Retina (tissue), 1 donor: ENCODE results near the gene NRF1.
A peak's percentile ranks its signal among the peaks of the same experiment; 100 is the strongest.
"Not testable (repeated sequence)": the region's sequence is repeated elsewhere in the genome, so short reads cannot be mapped to it uniquely, and the experiment has no call there.

Source experiments
- DNase-seq: peaks from one replicate; pipeline ENCODE4 v3.0.0-alpha.2; 2016

The NRF1 gene

DNA sequence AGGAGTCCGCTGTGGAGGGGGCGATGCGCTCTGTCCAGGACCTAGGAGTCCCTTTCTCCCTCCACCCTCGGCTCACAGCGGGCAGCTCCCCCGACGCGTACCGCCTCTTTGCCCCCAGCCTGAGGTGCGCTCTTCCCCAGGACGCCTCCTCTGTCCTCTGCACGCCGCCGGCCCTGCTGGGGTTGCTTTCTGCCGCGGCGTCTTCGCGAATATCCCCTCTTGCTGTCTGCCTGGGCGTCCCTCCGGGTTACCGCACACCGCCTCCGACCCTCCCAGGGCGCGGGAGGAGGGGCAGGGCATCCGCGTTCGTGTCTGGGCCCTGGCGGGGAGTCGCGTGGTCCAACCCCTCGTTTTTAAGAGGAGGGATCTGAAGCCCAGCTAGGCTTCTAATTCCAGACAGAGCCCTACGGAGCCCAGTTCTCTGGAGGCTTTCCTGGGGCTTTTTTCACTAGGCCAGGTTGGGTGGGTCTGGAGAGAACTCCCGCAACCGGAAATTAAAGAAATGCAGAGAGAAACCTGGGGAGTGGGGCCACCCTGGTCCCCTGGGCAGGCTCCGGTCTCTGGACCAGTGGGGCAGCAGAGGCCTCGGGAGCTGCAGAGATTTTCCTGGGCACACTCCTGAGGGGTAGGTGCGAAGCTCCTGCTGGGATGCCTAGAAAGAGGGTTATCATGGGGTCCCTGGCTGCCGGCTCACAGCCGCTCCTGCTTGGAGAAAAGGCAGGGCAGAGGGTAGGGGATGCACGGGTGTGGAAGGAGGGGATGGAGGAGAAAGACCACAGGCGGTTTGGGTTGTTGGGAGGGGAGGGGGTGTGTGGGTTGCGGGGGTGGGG is 174.4 kb downstream of the NRF1 start:
- DNase-seq = peak; percentile 74

DNA sequence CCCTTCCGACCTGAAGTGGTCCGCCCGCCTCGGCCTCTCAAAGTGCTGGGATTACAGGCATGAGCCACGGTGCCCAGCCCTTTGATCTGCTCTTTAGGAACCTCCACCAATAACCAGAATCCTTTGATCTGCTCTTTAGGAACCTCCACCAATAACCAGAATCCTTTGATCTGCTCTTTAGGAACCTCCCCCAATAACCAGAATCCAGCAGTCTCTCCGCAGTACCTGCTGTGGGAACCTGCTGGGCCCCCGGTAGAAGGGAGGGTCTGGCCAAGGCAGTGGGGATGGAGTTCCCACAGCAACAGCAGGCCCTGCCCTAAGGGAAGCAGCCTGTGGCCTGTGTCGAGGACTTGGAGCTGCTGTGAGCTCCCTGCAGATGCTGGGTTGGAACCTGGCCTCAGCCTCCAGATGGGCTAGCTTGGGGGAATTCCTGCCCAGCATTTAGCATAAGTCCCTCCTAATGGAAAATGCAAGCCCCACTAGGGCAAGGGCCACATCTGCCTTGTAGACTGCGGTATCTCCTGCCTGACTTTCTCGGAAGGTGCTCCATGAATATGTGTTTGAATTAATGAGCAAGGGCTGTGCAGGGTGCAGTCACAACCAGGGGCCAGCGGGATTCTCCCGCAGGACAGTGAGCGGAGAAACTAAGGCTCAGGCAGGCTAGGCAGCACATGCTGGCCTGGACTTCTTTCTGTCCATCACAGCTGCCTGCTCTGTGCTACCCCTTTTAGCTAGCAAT is 175.5 kb downstream of the NRF1 start:
- peak; percentile 32 for DNase-seq

DNA sequence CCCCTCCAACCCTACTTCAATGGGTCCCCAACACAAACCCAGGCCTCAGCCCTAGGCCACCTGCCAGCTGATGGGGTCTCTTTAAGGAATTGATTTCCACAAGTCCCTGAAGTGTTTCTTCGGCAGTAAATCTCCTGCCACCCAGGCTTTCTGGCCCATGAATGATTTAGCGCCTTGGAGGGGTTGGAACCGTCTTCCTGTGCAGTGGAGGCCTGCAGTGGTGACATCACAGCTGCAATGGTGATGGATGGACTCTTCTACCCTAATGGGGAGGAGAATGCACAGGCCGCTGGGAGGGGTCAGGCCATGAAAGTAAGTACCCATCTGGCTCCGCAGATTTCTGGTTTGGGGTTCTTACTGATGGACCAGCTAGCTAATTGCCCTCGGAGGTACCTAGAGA is 177.5 kb downstream of the NRF1 start:
- no peak for DNase-seq

DNA sequence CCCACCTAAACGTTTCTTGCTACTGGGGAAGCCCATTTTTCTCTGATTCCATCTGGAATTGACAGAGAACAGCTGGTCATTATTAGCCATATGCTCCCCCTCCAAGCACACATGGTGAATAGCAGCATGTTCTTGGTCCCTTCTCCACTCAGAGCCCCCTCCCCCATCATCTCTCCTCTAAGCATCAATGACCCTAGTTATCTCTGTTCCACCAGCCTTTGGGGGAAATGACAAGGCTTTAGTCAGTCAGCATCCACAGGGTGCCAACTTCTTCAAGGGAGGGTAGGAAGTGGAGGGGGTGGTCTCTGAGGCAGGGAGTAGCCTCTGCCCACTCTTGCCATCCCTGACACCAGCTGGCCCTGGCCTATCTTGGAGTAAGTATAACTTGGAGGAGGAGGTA is 178.1 kb downstream of the NRF1 start:
- no peak for DNase-seq

DNA sequence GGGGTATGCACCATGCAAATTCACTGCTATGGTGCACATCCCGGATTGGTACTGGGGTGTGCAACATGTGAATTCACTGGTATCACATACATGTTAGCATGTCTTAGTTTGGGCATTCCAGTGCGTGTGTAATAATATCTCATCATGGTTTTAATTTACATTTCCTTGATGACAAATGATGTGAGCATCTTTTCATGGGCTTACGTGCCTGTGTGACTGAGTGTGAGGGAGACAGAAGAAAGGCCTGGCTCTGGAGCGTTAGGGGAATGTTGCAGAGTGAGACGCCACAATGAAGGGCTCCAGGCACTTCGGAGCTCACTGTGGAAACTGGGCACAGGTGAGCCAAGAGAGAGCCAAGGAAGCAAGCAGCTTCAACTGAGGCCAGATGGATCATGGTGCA is 178.6 kb downstream of the NRF1 start:
- DNase-seq = no peak

DNA sequence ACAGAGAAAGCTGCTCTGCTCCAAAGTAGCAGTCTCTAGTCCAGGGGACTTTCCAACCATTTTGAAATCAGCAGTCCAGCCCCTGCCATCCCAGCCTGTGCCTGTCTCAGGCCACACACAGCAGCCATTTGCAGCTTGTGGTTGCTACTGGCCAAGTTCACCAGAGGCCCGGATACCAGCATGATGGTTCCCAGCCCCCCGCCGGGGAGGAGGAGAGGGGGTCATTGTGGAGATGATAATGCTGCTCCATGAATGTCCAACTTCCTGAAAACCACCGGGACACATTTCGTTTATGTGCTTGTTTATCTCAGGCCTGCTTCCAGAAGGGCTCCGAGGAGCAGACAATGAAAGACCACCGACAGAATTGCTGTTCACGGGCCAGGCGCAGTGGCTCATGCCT is 181.2 kb downstream of the NRF1 start:
- DNase-seq = no peak

DNA sequence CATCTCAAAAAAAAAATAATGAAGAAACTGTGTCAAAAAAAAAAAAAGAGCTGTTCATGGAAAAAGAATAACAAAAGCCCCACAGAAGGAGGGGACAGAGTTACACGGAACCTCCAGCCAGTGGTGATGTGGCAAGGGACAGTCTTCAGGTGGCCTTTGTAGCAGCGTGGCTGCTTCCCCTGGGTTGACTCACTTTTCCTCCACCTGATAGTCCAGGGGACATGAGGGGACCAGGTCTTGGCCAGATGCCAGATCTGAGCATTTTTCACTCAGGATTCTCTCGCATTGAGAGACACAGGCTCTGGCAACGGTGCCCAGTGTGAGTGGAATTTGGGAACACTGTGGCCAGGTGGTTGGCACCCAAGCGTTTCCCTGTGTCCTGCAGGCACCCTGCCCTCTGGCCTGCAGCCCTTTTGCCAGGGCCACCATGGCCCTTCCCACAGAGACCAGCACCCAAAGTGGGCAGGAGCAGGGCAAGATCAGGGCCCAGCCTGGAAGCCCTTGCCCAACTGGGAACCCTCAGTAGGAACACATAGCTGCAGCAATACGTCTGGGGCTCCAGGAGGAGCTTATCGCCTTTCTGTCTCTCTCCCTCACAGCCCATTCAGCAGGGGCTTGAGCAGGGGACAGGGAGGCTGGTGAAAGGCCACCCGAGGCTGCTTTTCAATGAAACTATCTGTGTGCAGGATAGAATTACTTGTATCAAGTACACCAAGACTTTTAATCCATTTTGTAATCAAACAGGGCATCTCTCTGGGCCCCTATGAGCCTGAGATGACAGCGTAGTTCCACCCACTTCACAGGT is 182.2 kb downstream of the NRF1 start:
- DNase-seq = no peak

DNA sequence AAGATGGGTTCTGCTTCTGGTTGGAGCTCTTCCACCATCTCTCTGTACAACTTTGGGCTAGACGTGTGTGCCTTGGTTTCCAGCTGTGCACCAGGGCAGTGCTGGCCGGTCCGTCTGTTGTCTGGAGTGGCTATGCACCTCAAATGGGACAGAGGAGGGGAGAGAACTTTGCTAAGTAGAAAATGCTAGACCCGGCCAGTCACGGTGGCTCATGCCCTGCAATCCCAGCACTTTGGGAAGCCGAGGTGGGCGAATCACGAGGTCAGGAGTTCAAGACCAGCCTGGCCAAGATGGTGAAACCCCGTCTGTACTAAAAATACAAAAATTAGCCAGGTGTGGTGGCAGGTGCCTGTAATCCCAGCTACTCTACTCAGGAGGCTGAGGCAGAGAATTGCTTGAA is 182.9 kb downstream of the NRF1 start:
- DNase-seq = not testable (repeated sequence)

DNA sequence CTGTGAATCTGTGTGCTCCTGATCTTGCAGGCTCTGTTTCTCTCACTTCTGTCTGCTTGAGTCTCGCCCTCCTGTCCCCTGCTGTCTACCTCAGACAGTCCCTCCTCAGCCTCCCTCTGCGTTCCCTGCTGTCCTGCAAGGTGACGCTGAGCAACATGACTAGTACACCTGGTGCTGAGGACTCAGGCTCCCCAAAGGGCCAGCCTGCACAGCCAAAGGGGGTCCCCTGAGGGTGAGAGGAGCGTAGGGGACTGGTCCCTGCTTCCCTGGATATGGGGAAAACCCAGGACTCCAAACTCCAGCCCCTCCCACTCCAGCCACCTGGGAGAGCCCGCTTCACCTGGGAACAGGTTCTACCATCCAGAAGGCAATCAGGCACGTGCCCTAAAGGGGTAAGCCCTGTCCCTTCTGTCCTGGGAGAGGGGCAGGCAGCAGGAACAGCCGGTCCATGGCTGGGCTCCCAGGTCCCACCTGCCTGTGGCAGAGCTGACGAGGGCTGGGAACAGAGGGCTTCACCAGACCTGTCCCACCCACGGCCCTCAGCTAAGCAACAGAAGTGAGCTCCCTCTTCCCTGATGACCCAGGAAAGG is 184.8 kb downstream of the NRF1 start:
- no peak for DNase-seq

DNA sequence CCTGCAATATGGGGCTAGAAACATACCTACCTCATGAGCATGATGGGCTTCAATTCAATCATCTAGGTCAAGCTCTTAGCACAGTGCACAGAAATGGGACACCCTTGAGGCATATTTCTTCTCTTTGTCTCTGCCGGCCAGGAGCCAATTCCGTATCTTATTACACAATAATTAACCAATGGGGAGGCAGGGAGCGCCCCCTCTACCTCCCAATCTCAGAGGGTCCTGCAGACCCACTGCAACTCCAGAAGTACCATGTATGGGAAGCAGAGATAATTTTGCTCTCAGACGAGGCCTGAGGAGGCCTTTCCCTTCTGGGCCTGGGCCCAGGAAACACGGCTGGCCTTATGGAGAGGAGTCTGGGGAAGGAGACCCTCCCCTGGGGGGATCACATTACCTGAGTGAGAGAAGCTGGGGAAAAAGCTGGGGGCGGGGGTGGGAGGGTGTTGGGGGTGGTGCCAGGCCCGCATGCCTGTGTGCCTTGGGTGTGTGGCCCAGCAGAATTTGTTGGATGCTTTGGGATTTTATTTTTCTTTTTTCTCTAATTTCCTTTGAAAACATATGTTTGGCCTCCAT is 185.8 kb downstream of the NRF1 start:
- no peak for DNase-seq

DNA sequence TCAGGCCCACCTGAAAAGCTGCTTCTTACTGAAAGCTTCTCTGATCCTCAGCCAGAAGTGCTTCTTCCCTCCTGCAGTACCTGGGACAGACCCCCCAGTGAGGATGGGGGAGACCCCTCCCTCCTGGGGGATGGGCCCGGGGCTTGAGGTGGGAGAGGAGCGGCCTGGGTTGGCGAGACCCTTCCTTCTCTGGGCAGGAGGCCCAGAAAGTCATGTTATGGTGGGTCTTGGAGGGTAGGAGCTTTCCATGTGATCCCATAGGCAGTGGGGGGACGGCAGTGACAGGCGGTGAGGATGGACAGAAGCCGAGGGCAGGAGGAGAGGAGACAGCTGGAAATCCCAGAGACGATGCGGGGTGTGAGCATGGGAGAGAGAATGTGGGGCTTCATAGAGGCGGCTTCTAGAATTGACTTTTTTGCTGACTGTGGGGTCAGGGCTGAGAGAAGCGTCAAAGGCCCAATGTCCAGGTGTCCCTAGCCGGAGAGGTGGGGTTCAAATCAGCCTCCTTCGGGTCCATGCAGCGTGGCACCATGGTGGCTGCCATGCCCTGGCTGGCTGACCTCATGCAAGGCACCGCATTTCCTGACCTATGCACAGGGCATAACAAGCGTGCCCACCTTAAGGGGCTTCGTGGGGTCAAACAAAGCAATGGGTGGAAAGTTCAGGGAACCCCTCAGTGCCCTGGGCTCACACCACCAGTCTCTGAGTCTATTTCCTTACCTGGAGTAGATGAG is 187.3 kb downstream of the NRF1 start:
- DNase-seq = no peak

DNA sequence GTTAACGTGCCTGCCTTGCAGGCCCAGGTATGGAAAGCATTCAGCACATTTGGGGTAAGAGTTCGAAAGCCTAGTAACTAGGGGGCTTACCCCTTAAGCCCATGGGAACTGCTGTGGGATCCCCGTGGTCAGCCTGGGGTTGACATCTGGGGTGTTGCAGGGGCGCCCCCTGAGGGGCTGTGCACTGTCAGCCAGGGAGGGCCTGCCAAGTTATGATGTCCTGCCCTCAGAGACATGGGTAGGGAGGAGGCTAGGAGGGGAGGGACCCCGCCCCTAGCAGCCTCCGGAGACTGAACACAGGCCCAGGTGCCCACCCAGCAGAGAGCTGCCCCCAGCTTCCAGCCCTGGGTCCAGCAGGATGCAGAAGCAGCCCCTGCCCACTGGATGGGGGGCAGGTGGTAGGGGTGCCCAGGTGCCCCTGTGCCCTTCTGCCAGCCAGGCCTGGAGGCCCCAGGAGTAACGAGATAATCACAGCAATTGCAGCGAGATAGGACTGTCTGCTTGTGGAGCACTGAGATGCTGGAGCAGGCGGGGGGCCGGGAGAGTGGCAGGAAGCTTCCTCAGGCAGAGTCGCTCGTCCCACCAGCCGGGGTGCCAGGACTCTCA is 187.9 kb downstream of the NRF1 start:
- no peak for DNase-seq

DNA sequence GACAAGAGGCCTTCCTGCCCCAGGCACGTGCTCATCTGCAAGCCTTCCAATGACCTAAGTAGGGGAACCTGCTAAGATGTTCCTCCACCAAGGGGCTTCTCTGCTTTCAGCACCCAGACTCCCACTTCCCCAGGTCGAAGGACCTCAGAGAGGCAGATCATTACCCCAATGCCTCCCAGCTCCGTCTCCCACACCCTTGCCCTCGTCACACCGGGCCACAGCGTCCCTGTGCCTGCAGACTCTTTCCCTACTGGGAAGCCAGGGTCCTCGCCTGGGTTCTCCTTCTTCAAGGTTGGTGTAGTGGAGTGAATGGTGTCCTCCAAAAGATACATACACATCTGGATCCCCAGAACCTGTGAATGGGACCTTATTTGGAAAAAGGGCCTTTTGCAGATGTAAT is 189.4 kb downstream of the NRF1 start:
- DNase-seq = no peak

DNA sequence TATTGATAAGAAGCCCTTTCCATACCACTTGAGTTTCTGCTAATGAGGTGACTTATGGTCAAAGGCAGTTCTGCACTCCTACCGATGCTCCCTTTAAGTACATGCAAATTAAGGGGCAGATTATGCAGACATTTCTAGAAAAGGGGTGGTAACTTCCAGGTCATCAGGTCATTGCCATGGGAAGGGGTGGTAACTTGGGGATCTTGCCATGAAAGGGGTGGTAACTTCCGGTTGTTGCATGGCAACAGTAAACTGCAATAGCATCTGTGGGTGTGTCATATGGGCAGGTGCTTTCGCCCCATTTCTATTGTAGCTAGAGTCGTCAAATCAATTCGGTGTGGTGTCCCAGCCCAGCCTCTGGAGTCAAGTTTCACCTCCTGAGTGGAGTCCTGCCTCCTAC is 190.4 kb downstream of the NRF1 start:
- no peak for DNase-seq

DNA sequence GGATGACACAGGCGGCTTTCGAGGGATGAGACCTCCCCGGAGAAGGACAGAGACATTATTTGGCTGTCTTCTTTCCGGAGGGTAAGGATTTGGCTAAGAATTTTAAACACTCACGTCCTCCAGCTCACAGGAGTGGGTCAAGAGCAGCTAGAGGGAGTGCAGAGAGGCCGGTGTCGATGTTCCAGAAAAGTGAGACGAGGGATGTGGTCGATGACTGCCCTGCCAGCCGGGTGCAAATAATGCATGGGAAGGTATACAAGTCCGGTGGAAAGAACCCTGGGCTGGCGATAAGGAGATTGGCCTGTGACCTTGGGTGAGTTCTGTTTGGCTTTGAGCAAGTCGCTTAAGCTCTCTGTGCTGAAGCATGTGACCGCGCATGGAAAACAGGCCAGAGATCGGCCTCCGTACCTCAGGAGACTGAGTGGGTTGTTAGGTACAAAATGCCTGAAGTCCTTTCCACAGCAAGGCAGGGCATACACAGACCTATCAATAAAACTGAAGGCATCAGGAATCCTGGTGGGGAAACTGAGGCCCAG is 192.1 kb downstream of the NRF1 start:
- no peak for DNase-seq

DNA sequence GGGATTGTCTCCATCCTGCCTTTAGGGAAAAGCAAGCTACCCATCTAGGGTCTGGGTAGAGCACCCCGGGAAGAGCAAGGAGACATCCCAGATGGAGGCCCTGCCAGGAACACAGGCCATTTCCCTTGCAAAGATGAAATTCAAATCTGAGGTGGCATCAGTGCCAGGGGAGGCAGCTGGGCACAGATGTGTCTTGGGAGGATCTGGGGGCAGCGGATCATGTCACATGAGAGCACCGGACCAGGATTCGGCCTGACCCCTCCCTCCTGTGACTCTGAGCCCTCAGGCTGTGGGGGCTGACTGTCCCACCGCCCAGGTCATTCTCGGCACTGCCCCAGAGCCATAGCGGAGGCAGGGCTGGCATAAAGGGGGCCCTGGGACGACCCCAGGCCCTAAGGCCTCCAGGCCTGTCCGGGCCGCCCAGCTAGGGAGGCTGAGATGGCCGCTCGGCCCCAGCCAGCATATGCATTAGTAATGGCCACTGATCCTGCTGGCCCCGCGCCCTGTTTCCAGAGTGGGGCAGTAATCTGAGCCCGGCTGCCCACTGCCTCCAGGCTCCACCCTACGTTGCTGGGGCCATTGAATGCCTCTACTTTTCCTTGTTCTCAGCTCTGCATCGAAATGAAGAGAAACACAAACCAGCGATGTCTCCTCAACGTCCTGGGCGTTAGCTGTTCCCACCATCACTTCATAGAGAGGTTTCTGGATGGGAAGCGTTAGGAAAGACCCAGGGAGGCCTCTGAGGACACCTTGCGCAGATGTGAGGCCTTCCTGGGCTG is 192.8 kb downstream of the NRF1 start:
- DNase-seq = no peak

DNA sequence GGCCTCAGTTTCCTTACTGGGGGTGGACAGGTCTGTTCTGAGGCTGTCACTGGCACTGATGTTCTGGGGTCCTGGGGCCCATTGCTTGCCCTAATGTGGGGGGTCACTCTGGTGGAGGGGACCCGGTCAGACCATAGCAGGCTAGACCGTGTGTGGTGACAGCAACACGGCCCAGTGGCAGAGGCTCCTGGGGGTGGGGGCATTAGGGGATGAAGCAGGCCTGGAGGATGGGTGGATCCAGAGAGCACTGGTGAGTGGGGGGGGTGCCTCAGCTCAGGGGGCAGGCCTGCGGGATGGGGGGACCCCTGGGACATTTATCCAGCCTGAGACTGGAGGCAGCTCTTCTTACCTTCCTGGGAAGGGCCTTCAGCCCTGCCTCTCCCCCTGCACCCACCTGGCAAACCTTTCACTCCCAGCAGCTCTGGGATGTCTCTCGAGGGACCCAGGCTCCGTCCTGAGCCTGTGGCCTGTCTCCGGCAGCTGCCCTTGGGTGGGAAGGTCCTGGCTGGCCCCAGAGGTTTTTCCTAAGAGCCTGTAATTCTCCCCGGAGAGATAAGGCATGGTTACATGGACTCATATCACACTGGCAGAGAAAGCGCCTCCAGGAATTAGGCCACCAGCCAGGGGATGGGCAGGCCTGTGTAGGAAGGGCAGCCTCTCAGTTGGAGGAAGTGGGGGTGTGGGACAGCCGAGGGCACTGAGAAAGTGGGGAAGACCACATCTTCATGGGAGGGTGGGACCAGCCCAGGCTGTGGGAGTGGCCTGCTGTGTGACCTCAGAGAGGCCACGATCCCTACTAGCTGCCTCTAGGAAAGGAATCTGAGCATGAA is 193.6 kb downstream of the NRF1 start:
- DNase-seq = no peak
